Activated naive CD4-positive, alpha-beta T cell (primary cell): ENCODE data around the gene WDPCP.
"Not testable (repeated sequence)": the region's sequence is repeated elsewhere in the genome, so short reads cannot be mapped to it uniquely, and the experiment has no call there.

Experiments
- DNase-seq, 4 experiments: peaks; one replicate each; lab custom pipeline; 2025; lab: John Stamatoyannopoulos, UW

WDPCP gene

GRCh38 chr2:63591566-63592175 lies 3.4 kb upstream of the WDPCP start:
- no peak for DNase-seq

DNA sequence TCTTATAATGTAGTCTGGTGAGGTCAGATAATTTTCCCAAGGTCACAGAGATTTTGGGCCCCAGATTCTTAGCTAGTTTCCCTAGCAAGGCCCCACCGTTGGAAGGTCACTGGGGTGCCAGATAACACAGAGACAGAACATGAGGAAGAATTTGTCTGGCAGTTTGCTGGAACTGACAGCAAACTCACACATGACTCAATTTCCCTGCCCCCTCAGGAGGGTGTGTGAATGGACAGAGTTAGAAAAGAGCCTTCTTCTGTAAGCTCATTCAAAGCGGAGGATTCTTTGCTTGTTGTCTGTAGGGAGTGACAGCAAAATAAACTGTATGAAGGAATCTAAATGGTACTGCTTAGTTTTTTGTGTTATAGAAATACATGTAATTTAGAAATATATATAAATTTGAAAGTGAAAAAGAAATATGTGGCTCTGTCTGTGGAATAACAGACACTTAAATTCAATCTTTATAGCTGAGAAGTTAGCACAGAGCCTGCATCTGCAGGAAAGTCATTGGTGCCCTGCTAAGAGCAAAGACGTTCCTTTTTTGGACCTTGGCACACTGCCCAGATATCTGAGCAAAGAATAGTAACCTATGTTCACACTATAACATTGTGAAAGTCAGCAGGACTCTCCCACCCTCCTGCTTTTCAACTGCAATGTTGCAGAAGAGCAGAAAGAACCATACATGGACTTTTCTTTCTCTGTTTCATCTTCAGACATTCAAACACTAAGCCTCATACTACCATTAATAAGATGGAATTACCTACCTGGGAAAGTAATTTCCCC lies 2.5 kb upstream of the WDPCP start:
- no peak for DNase-seq

DNA sequence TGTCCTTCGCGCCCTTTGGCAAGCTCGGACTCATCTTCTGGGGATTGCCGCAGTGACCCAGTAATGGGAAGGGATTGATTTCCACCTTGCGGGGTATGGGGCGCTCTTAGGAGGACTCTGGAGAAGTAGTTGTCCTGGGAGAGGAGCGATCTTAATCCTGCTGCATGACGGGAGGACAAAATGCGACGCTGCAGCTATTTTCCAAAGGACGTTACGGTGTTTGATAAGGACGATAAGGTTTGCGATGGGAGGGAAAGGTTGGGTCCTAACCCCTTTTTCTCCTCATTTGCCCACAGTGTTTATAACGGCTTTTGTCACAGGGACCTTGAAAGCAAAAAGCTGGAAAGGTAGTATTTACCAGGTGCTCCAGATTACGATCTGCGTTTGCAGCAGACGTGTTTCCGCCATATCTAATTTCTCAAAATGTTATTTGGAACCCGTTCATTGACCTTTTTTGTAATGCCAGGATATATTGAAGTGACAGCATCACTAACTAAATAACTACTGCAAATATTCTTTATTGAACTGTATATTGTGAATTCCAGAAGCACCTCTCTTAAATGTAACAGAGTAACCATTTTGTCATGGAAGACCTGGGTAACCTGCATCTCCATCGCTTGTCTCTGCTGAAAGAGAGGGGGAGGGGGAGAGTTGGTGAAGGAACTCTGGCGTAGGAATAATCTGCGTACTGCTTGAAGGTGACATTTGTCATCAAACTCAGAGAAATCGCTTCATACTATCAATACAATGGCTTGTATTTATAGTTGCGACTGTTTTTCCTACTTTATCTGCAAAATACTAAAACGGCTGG lies 1.1 kb upstream of the WDPCP start:
- no peak for DNase-seq

GRCh38 chr2:63587814-63588384 lies 378 bp downstream of the WDPCP start:
- no peak for DNase-seq

GRCh38 chr2:63582873-63583272 lies 5.4 kb downstream of the WDPCP start:
- DNase-seq, result no peak

DNA sequence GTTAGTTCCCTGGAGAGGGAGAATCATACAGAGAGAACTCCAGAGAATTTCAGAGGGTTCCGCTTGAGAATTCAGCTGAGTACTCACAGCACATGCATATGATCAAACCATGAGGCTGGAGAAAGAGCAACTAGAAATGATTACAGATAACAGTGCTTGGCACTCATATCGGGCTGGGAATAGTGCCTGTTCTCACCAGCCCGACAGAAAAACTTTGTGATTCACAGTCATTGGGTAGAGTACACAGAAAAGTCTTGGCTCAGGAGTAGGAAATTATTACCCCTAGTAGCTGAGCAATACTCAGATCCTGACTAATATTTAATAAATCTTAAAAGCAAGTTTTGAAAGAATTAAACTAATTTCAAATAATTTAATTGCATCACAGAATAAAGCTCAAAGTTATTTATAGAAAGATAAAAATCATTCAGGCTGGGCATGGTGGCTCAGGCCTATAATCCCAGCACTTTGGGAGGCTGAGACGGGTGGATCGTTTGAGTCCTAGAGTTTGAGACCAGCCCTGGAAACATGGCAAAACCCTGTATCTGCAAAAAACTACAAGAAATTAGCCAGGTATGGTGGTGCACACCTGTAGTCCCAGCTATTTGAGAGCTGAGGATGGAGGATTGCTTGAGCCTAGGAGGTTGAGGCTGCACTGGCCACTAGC lies 6.8 kb downstream of the WDPCP start:
- DNase-seq, result no peak

DNA sequence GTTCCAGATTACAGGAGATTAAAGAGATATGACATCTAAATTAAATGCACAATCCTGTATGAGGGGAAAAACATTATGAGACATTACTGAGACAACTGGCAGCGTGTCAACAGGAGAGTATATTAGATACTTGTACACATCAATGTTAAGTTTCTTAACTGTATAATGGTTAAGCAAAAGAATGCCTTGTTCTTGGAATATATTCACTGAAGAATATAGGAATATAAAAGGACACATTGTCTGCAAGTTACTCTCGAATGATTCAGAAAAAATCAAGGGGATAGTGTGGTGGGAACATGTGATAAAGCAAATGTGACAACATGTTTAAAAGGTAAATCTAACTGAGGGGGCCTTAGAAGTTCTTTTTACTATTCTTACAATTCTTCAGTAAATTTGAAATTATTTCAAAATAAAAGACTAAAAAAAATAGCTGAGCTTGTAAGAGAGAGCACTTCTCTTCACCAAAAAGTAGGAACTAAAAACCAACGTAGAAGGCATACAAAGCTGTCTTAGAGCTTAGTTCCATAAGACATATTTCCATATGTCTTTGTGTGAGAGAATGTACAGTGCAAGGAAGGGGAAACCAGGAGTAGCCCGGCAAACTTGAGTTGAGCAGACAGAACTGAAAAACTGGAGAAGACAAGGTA lies 7.5 kb downstream of the WDPCP start:
- no peak for DNase-seq

GRCh38 chr2:63578767-63579166 lies 9.5 kb downstream of the WDPCP start:
- no peak for DNase-seq

GRCh38 chr2:63576546-63576945 lies 11.7 kb downstream of the WDPCP start:
- no peak for DNase-seq

- DNase-seq, result not testable (repeated sequence)
Observed at GRCh38 chr2:63573726-63574345, 14.4 kb downstream of the WDPCP start.

- DNase-seq, result not testable (repeated sequence)
Observed at GRCh38 chr2:63573026-63573425, 15.3 kb downstream of the WDPCP start.

DNA sequence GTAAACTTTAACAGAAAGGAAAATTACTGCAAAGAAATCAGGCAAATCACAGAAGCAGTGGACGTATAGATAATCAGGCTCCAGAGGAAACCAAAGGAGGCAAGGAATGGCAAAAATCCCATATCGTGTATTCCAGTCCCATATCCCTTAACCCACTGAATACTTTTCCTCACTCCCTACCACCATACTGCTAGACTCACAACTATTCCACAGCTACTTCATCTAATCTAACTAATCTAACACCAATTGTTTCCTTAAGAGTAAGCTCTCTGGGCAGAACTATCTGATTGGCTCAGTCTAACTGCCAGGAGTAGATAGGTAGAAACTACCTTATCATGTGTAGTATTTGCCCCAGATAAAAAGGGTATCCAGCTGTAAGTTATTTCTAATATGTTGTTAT lies 16.3 kb downstream of the WDPCP start:
- DNase-seq, result no peak

GRCh38 chr2:63571291-63571690 lies 17.0 kb downstream of the WDPCP start:
- DNase-seq, result no peak

DNA sequence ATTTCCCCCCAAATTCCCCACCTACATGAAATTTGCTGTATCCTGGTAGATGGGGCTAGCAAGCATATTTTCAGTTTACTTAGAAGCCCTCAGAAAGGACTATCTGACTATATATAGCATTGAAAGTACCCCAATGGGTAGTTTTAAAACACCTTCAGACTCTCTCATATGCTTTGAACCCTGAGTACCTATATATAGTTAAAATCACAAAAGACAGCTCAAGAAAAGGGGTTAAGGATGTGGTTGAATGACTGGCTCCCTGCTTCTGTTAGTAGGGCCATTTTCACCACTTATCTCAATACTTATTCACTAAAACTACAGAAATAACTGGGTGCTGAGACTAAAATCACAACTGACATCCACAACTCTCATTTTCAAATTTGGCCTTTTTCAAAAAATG lies 18.5 kb downstream of the WDPCP start:
- no peak for DNase-seq

GRCh38 chr2:63562751-63563150 lies 25.5 kb downstream of the WDPCP start:
- no peak for DNase-seq

GRCh38 chr2:63558922-63559321 lies 29.4 kb downstream of the WDPCP start:
- not testable (repeated sequence) for DNase-seq

DNA sequence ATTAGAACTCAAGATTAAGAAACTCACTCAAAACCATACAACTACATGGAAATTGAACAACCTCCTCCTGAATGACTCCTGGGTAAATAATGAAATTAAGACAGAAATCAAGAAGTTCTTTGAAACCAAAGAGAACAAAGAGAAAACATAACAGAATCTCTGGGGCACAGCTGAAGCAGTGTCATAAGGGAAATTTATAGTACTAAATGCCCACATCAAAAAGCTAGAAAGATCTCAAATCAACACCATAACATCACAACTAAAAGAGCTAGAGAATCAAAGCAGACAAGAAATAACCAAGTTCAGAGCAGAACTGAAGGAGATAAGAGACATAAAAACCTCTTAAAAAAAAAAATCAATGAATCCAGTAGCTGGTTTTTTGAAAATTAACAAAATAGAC lies 30.5 kb downstream of the WDPCP start:
- not testable (repeated sequence) for DNase-seq

- no peak for DNase-seq
Observed at GRCh38 chr2:63555931-63556330, 32.3 kb downstream of the WDPCP start.

GRCh38 chr2:63555299-63555698 lies 33.0 kb downstream of the WDPCP start:
- DNase-seq, result no peak

- DNase-seq, result no peak
Observed at GRCh38 chr2:63553049-63553448, 35.2 kb downstream of the WDPCP start.

- DNase-seq, result no peak
Observed at GRCh38 chr2:63545023-63545422, 43.3 kb downstream of the WDPCP start.
